HL-60 (cell line): ENCODE measurements around the gene DIS3L2.

Source experiments
- DNase-seq, 2 experiments: peaks; one replicate each; pipeline ENCODE4 v3.0.0-alpha.2; 2010 to 2020; ENCODE audit warnings: low read depth in 1 of 2, low spot score in 1 of 2
- H3K27ac ChIP-seq: fragments of 250-450 bp; sonication (Bioruptor Pico); replicated peaks from 2 replicates; pipeline ENCODE4 v1.5.1; 2020; ENCODE audit warnings: mild to moderate bottlenecking, moderate library complexity
- H3K27me3 ChIP-seq: fragments of 250-450 bp; sonication (Bioruptor Pico); 2 replicates; pipeline ENCODE4 v1.5.1; 2021; ENCODE audit warnings: mild to moderate bottlenecking, moderate library complexity; ENCODE audit not compliant: insufficient read depth, poor library complexity, severe bottlenecking
- H3K4me3 ChIP-seq: replicated peaks from 2 replicates; pipeline ENCODE4 v1.5.1; 2011; ENCODE audit warnings: mild to moderate bottlenecking, control low read depth, low read length; ENCODE audit not compliant: insufficient read depth
- CTCF ChIP-seq: IDR thresholded peaks from one replicate; pipeline ENCODE4 v1.5.1; 2011; ENCODE audit warnings: low read length, control low read depth, inconsistent platforms; ENCODE audit not compliant: insufficient read depth
- GABPA ChIP-seq: IDR thresholded peaks from 2 replicates; pipeline ENCODE4 v1.6.1; 2012; ENCODE audit warnings: low read depth
- POLR2AphosphoS5 ChIP-seq: IDR thresholded peaks from 2 replicates; pipeline ENCODE4 v1.6.1; 2012; ENCODE audit warnings: low read depth
- REST ChIP-seq: IDR thresholded peaks from 2 replicates; pipeline ENCODE4 v1.6.1; 2012; ENCODE audit warnings: low read depth; ENCODE audit not compliant: insufficient replicate concordance
- SPI1 ChIP-seq: IDR thresholded peaks from 2 replicates; pipeline ENCODE4 v1.6.1; 2012; ENCODE audit warnings: low read depth, mild to moderate bottlenecking, borderline replicate concordance

DIS3L2 gene

GRCh38 chr2:232088771-232089170 is 127.3 kb downstream of the DIS3L2 start:
- DNase-seq, result no peak
- no peak for TF ChIP-seq CTCF
- no peak for TF ChIP-seq GABPA
- no peak for TF ChIP-seq SPI1
- TF ChIP-seq REST, result no peak
- no peak for TF ChIP-seq POLR2AphosphoS5
- H3K4me3 ChIP-seq, result no peak overlapping the region
- H3K27ac ChIP-seq, result no peak overlapping the region
- no peaks in the 10 kb centered on the region for H3K27me3 ChIP-seq

GRCh38 chr2:232094201-232094600 is 132.7 kb downstream of the DIS3L2 start:
- Histone ChIP-seq H3K27me3 (no peaks in the 10 kb centered on the region), H3K27ac (no peak overlapping the region), H3K4me3 (no peak overlapping the region)
- DNase-seq, result no peak
- no peak for TF ChIP-seq CTCF
- no peak for TF ChIP-seq POLR2AphosphoS5
- TF ChIP-seq GABPA, result no peak
- TF ChIP-seq SPI1, result no peak
- TF ChIP-seq REST, result no peak

GRCh38 chr2:232094883-232095282 is 133.4 kb downstream of the DIS3L2 start:
- H3K27ac ChIP-seq, result no peak overlapping the region
- no peak for DNase-seq
- H3K4me3 ChIP-seq, result no peak overlapping the region
- no peaks in the 10 kb centered on the region for H3K27me3 ChIP-seq
- TF ChIP-seq POLR2AphosphoS5 (no peak), CTCF (no peak), REST (no peak), GABPA (no peak), SPI1 (no peak)
